Fibroblast of the aortic adventitia (primary cell): ENCODE results near the gene AKT2. TPM values are rescaled to one million over a fixed set of nuclear protein-coding genes. Genes with fewer than 3 reads are reported as not detected.

Experiments
- DNase-seq: peaks from one replicate; pipeline ENCODE4 v3.0.0-alpha.2; 2010; ENCODE audit warnings: low read depth
- H3K4me3 ChIP-seq: 2 replicates; pipeline ENCODE4 v1.5.1; 2011; ENCODE audit warnings: low read depth, mild to moderate bottlenecking, control low read depth, low read length, moderate library complexity
- CTCF ChIP-seq: IDR thresholded peaks from 2 replicates; pipeline ENCODE4 v1.5.1; 2011; ENCODE audit warnings: mild to moderate bottlenecking, low read length, control low read depth, inconsistent platforms; ENCODE audit not compliant: insufficient read depth
- total RNA-seq: library from RNA; depleted of rRNA; stranded (reverse); fragments of >200 nt; gene quantifications from 2 replicates; pipeline ENCODE4 v1.2.3, GENCODE V29; 2012; ENCODE audit warnings: low replicate concordance

Gene AKT2
- total RNA-seq, 1 donor = 124 TPM

GRCh38 chr19:40234429-40235237 lies 50.5 kb downstream of the AKT2 start:
- no peak overlapping the region for H3K4me3 ChIP-seq
- DNase-seq = no peak
- TF ChIP-seq CTCF = no peak

- H3K4me3 ChIP-seq = no peak overlapping the region
- DNase-seq = no peak
- TF ChIP-seq CTCF = no peak
Measured at GRCh38 chr19:40233811-40234389, 51.2 kb downstream of the AKT2 start.

- no peak for TF ChIP-seq CTCF
- no peak for DNase-seq
- H3K4me3 ChIP-seq = no peak overlapping the region
Measured at GRCh38 chr19:40232949-40233810, 52.0 kb downstream of the AKT2 start.

- DNase-seq = no peak
- TF ChIP-seq CTCF = no peak
- H3K4me3 ChIP-seq = no peak overlapping the region
Measured at GRCh38 chr19:40232479-40232878, 52.7 kb downstream of the AKT2 start.

DNA sequence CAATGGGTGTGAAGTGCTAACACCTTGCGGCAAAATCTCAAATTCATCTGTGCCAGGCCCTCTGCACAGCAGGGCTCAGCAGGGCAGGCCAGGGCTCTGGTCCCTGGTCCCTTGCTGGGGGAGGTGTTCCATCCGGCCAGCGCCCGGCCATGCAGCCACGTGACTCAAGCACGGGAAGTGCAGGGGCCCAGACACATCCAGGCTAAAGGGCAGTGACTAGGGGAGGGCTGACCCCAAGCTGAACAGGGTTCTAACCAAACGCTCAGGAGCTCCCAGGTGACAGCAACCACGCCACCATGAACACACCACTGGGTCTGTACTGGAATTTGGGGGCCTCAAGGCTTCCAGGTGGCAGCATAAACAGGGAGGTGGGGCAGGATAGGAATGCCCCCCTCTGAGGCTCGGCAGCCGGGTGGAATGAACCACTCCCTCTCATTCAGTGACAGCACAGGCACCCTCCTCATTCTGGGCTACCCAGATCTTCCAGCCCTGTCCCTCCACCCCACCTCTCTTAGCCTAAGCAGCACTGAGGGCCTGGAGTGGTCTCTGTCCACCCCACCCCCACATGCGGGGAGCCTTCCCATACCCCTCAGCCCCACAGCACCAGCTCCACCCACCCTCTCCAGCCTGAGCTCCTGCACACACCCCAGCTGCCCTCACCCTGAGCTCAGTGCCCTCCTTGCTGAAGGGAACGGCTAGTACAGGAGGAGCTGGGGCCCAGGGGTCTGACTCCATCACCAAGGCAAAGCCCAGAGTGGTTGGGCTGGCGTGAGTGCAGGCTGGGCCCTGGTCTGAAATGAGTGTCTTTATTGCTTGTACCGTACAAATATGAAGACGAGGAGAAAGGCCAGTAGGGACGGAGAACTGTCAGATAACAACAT lies 53.4 kb downstream of the AKT2 start:
- no peak for TF ChIP-seq CTCF
- H3K4me3 ChIP-seq = no peak overlapping the region
- DNase-seq = no peak

DNA sequence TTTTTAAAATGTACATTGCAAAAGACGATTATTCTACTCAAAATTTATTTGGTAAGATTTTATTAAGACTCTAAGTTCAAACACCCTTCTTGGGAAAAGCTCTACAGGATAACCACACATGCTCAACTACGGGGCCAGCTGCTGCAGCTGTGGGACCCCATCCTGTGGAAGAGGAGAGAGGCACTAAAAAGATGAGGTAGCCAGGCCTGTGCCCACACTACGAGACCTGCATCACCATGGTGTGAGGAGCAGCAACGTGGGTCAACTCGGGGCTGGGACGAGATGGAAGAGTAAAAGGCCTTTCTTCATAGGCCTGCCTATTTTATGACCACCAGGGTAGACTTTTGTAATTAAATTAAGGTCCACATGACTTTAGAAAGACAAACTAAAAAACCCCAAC lies 54.1 kb downstream of the AKT2 start:
- H3K4me3 ChIP-seq = no peak overlapping the region
- no peak for TF ChIP-seq CTCF
- DNase-seq = no peak
